PFSK-1 (cell line): Measurements from ENCODE around the gene PODXL2.

Experiments
- POLR2AphosphoS5 ChIP-seq: IDR thresholded peaks from 2 replicates; pipeline ENCODE4 v1.6.1; 2012; ENCODE audit warnings: low read depth, mild to moderate bottlenecking, control low read depth, low read length, moderate library complexity
- SIN3A ChIP-seq: IDR thresholded peaks from 2 replicates; pipeline ENCODE4 v1.6.1; 2012; ENCODE audit warnings: mild to moderate bottlenecking, low read length, moderate library complexity, borderline replicate concordance; ENCODE audit not compliant: insufficient read depth
- TAF1 ChIP-seq: IDR thresholded peaks from 2 replicates; pipeline ENCODE4 v1.6.1; 2012; ENCODE audit warnings: low read length, control low read depth, borderline replicate concordance; ENCODE audit not compliant: insufficient read depth

GRCh38 chr3:127589600-127590281 lies 39.2 kb upstream of the PODXL2 start:
- TF ChIP-seq POLR2AphosphoS5 (no peak), TAF1 (no peak), SIN3A (no peak)
